HepG2 (cell line): Measurements from ENCODE around the gene UBE2B.

Experiments
- ASH2L ChIP-seq: fragments of 300-600, 200-600 bp; sonication (generic); IDR thresholded peaks from 2 replicates; pipeline ENCODE4 v1.7.0; 2017; ENCODE audit warnings: low read depth, mild to moderate bottlenecking, moderate library complexity, mixed read lengths, low read length; ENCODE audit not compliant: insufficient read length
- GMEB2 ChIP-seq: IDR thresholded peaks from 2 replicates; pipeline ENCODE4 v1.6.1; 2016; ENCODE audit warnings: missing biosample characterization, missing genetic modification reagents, low read depth
- NCOR1 ChIP-seq: fragments of 200-600 bp; sonication (generic); IDR thresholded peaks from 2 replicates; pipeline ENCODE4 v1.7.0; 2017; ENCODE audit warnings: antibody characterized with exemption, low read length, borderline replicate concordance
- NR3C1 ChIP-seq: sonication (generic); formaldehyde crosslinking; IDR thresholded peaks from 2 replicates; pipeline ENCODE4 v1.4.0; 2020; ENCODE audit warnings: missing genetic modification reagents
- POLR2AphosphoS5 ChIP-seq: IDR thresholded peaks from 2 replicates; pipeline ENCODE4 v1.6.1; 2012; ENCODE audit warnings: low read depth, low read length
- ZNF780A ChIP-seq: sonication (generic); formaldehyde crosslinking; IDR thresholded peaks from 2 replicates; pipeline ENCODE4 v1.8.0; 2022; ENCODE audit warnings: mild to moderate bottlenecking, missing genetic modification reagents, moderate library complexity
- ZSCAN20 ChIP-seq: sonication (generic); formaldehyde crosslinking; IDR thresholded peaks from 2 replicates; pipeline ENCODE4 v1.4.0; 2020; ENCODE audit warnings: missing genetic modification reagents, mild to moderate bottlenecking, borderline replicate concordance
- TF ChIP-seq, protein P1 (sequence below): sonication (generic); formaldehyde crosslinking; IDR thresholded peaks from 2 replicates; pipeline ENCODE4 v1.4.0; 2020; ENCODE audit warnings: missing genetic modification reagents
- TF ChIP-seq, protein P2 (sequence below): sonication (generic); formaldehyde crosslinking; IDR thresholded peaks from 2 replicates; pipeline ENCODE4 v1.4.0; 2020; ENCODE audit warnings: low read depth, mild to moderate bottlenecking, missing genetic modification reagents
- TF ChIP-seq, protein P3 (sequence below): sonication (generic); formaldehyde crosslinking; IDR thresholded peaks from 2 replicates; pipeline ENCODE4 v1.5.1; 2020; ENCODE audit warnings: mild to moderate bottlenecking, missing genetic modification reagents, borderline replicate concordance

DNA sequence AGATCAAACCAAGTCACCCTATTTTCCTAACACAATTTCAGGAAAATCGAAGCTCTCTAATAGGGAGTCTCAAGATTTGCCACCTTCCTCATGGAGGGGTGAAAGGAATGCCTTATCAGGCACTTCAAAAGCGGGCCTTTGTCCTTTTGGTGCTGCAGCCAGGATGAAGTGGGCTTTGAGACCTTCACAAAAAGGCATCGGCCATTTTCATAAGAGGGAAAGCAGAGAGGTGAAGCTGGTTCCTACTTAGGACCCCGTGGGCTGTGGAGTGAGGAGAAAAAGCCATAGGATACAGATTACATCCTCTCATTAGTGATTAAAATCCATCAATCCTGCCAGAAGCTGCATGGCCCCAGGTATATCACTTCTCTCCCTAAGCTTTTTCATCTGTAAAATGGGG is 39.5 kb downstream of the UBE2B start:
- no peak for TF ChIP-seq ASH2L
- TF ChIP-seq, protein P1, sequence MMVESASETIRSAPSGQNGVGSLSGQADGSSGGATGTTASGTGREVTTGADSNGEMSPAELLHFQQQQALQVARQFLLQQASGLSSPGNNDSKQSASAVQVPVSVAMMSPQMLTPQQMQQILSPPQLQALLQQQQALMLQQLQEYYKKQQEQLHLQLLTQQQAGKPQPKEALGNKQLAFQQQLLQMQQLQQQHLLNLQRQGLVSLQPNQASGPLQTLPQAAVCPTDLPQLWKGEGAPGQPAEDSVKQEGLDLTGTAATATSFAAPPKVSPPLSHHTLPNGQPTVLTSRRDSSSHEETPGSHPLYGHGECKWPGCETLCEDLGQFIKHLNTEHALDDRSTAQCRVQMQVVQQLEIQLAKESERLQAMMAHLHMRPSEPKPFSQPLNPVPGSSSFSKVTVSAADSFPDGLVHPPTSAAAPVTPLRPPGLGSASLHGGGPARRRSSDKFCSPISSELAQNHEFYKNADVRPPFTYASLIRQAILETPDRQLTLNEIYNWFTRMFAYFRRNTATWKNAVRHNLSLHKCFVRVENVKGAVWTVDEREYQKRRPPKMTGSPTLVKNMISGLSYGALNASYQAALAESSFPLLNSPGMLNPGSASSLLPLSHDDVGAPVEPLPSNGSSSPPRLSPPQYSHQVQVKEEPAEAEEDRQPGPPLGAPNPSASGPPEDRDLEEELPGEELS (CRISPR knock-in tag), result no peak
- no peak for TF ChIP-seq GMEB2 (CRISPR knock-in tag)
- no peak for TF ChIP-seq NCOR1
- no peak for TF ChIP-seq NR3C1 (CRISPR knock-in tag)
- TF ChIP-seq ZNF780A (CRISPR knock-in tag), result no peak
- TF ChIP-seq, protein P2, sequence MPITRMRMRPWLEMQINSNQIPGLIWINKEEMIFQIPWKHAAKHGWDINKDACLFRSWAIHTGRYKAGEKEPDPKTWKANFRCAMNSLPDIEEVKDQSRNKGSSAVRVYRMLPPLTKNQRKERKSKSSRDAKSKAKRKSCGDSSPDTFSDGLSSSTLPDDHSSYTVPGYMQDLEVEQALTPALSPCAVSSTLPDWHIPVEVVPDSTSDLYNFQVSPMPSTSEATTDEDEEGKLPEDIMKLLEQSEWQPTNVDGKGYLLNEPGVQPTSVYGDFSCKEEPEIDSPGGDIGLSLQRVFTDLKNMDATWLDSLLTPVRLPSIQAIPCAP, result no peak
- no peak for TF ChIP-seq POLR2AphosphoS5
- no peak for TF ChIP-seq ZSCAN20 (CRISPR knock-in tag)
- TF ChIP-seq, protein P3, sequence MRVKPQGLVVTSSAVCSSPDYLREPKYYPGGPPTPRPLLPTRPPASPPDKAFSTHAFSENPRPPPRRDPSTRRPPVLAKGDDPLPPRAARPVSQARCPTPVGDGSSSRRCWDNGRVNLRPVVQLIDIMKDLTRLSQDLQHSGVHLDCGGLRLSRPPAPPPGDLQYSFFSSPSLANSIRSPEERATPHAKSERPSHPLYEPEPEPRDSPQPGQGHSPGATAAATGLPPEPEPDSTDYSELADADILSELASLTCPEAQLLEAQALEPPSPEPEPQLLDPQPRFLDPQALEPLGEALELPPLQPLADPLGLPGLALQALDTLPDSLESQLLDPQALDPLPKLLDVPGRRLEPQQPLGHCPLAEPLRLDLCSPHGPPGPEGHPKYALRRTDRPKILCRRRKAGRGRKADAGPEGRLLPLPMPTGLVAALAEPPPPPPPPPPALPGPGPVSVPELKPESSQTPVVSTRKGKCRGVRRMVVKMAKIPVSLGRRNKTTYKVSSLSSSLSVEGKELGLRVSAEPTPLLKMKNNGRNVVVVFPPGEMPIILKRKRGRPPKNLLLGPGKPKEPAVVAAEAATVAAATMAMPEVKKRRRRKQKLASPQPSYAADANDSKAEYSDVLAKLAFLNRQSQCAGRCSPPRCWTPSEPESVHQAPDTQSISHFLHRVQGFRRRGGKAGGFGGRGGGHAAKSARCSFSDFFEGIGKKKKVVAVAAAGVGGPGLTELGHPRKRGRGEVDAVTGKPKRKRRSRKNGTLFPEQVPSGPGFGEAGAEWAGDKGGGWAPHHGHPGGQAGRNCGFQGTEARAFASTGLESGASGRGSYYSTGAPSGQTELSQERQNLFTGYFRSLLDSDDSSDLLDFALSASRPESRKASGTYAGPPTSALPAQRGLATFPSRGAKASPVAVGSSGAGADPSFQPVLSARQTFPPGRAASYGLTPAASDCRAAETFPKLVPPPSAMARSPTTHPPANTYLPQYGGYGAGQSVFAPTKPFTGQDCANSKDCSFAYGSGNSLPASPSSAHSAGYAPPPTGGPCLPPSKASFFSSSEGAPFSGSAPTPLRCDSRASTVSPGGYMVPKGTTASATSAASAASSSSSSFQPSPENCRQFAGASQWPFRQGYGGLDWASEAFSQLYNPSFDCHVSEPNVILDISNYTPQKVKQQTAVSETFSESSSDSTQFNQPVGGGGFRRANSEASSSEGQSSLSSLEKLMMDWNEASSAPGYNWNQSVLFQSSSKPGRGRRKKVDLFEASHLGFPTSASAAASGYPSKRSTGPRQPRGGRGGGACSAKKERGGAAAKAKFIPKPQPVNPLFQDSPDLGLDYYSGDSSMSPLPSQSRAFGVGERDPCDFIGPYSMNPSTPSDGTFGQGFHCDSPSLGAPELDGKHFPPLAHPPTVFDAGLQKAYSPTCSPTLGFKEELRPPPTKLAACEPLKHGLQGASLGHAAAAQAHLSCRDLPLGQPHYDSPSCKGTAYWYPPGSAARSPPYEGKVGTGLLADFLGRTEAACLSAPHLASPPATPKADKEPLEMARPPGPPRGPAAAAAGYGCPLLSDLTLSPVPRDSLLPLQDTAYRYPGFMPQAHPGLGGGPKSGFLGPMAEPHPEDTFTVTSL (CRISPR knock-in tag), result no peak
